Measurements from ENCODE around the gene FYTTD1.

FYTTD1 gene

GRCh38 chr3:197736491-197737318, 13.0 kb upstream of the FYTTD1 start, which contains the start of gene RUBCN:
TSS of gene RUBCN (minus strand) at chr3:197736904. CDS start at chr3:197736719, 185 bp downstream.
- no peaks in the 10 kb centered on the region for H3K9me3 ChIP-seq (ENCODE audit: severe bottlenecking)
- peak within 1 kb of the TSS; percentile 72 for H3K27ac ChIP-seq
- no peaks in the 10 kb centered on the region for H3K36me3 ChIP-seq
- DNase-seq, result peak; percentile 91
- peak within 1 kb of the TSS; percentile 71 for H3K4me3 ChIP-seq (ENCODE audit: low read depth, low read length)
- H3K27me3 ChIP-seq (ENCODE audit: insufficient read depth, low read depth, severe bottlenecking), result no peaks in the 10 kb centered on the region
- TF ChIP-seq, protein P1, sequence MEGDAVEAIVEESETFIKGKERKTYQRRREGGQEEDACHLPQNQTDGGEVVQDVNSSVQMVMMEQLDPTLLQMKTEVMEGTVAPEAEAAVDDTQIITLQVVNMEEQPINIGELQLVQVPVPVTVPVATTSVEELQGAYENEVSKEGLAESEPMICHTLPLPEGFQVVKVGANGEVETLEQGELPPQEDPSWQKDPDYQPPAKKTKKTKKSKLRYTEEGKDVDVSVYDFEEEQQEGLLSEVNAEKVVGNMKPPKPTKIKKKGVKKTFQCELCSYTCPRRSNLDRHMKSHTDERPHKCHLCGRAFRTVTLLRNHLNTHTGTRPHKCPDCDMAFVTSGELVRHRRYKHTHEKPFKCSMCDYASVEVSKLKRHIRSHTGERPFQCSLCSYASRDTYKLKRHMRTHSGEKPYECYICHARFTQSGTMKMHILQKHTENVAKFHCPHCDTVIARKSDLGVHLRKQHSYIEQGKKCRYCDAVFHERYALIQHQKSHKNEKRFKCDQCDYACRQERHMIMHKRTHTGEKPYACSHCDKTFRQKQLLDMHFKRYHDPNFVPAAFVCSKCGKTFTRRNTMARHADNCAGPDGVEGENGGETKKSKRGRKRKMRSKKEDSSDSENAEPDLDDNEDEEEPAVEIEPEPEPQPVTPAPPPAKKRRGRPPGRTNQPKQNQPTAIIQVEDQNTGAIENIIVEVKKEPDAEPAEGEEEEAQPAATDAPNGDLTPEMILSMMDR (IDR thresholded peaks at IDR 0.05; ENCODE audit: low read depth, low read length), result no peak

DNA sequence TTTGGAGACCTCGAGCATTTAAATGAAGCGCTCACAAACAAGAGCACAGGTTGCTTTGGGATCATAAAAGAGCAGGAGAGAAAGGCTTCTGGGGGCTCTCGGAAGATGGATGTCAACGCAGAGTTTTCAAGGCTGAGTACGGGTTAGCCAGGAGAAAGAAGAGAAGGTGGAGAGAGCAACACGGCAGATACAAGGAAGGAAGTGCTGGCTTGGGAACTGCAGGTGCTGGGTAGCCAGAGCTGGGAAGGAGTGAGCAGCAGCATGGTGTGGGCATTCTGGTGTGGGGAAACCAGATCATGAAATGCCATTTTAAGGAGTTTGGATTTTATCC, 12.4 kb upstream of the FYTTD1 start:
- H3K9me3 ChIP-seq (ENCODE audit: severe bottlenecking), result no peaks in the 10 kb centered on the region
- H3K36me3 ChIP-seq, result no peaks in the 10 kb centered on the region
- H3K27me3 ChIP-seq (ENCODE audit: insufficient read depth, low read depth, severe bottlenecking), result no peaks in the 10 kb centered on the region
- TF ChIP-seq, protein P1 (IDR thresholded peaks at IDR 0.05; ENCODE audit: low read depth, low read length), result no peak
- peak overlapping the region; percentile 62 for H3K27ac ChIP-seq
- no peak for DNase-seq
- peak overlapping the region; percentile 71 for H3K4me3 ChIP-seq (ENCODE audit: low read depth, low read length)

DNA sequence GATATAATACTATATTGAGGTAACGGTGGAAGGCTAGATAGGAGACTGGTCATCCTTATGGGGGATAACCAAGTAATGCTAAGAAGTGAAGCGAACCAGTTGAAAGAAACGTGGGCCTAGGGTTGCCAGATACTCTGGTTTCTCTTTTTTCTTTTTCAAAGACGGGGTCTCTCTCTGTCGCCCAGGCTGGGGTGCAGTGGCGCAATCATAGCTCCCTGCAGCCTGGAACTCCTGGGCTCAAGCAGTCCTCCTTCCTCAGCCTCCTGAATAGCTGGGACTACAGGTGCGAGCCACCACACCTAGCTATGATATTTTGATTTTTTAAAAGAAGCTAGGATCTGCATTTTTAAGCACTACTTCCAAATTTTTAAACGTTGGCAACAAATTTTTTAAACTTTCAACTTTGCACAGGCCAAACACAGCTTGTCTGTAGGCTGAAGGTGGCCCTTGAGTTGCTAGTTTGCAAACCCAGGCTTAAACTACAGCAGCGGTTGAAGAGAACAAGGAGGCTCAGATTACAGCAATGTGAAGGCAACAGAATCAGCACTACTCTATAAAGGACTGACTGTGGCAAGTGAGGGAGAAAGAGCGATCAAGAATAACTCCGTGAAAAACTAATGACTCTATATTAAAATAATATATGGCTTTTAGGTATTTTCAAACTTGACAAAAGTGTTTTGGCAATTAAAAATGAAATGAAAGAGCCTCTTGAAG, 11.8 kb upstream of the FYTTD1 start:
- Histone ChIP-seq H3K27ac (no peak overlapping the region), H3K9me3 (ENCODE audit: severe bottlenecking) (no peaks in the 10 kb centered on the region), H3K4me3 (ENCODE audit: low read depth, low read length) (peak overlapping the region; percentile 71), H3K27me3 (ENCODE audit: insufficient read depth, low read depth, severe bottlenecking) (no peaks in the 10 kb centered on the region), H3K36me3 (no peaks in the 10 kb centered on the region)
- DNase-seq, result no peak
- TF ChIP-seq, protein P1 (IDR thresholded peaks at IDR 0.05; ENCODE audit: low read depth, low read length), result no peak

DNA sequence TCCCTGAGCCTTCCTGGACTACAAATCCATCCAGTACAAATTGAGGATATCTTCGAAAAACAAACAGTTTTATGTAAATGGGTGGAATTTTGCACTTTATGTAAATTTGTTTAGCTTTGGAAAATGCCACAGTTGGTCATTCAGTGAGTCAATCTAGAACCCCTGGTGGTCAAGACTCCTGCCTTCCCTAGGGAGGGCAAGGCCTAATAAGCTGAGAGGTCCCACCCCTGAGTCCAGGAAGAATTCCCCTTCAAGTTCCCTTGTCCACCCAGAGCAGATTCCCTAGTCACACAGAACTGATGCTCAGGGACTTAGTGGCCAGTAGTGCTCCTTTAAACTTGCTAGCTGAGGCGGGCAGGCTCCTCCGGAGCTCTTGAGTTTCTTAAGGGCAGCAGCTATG, 6.9 kb upstream of the FYTTD1 start:
- Histone ChIP-seq H3K36me3 (no peaks in the 10 kb centered on the region), H3K4me3 (ENCODE audit: low read depth, low read length) (no peak overlapping the region), H3K27me3 (ENCODE audit: insufficient read depth, low read depth, severe bottlenecking) (no peaks in the 10 kb centered on the region), H3K9me3 (ENCODE audit: severe bottlenecking) (no peaks in the 10 kb centered on the region), H3K27ac (no peak overlapping the region)
- DNase-seq, result no peak
- TF ChIP-seq, protein P1 (IDR thresholded peaks at IDR 0.05; ENCODE audit: low read depth, low read length), result no peak

DNA sequence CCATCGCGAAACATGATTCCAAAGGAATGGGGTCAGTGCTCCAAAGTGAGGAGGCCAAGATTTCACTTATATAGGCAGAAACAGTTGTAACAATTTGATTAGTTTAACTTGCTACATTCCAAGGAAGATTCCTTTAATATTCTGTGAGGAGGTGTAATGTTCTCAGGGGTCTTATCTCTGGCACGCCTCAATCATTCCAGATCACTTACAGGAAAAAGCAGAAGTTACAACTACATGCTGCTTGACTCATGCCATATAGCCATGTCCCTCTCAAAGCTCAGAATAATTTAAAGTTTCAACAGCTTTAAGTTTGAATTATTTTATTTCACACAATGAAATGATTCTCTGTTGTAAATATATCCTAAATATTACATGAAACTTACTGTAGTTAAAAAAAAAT, 3.5 kb upstream of the FYTTD1 start:
- TF ChIP-seq, protein P1 (IDR thresholded peaks at IDR 0.05; ENCODE audit: low read depth, low read length), result no peak
- no peak overlapping the region for H3K27ac ChIP-seq
- no peak for DNase-seq
- H3K9me3 ChIP-seq (ENCODE audit: severe bottlenecking), result no peaks in the 10 kb centered on the region
- no peaks in the 10 kb centered on the region for H3K27me3 ChIP-seq (ENCODE audit: insufficient read depth, low read depth, severe bottlenecking)
- H3K4me3 ChIP-seq (ENCODE audit: low read depth, low read length), result no peak overlapping the region
- H3K36me3 ChIP-seq, result no peaks in the 10 kb centered on the region
